ENCODE measurements around the gene XPO5. TPM values are rescaled to one million over a fixed set of nuclear protein-coding genes. Genes with fewer than 3 reads are reported as not detected.
"Not testable (repeated sequence)": the region's sequence is repeated elsewhere in the genome, so short reads cannot be mapped to it uniquely, and the experiment has no call there.

The XPO5 gene
- total and polyA plus RNA-seq, 5 donors from 2014 or later = 5.5 to 56.8 (median 9.0) TPM

GRCh38 chr6:43557620-43558019 is 18.2 kb downstream of the XPO5 start:
- peaks cover 59% of the 10 kb centered on the region for H3K36me3 Mint-ChIP-seq
- not testable (repeated sequence) for DNase-seq; H3K27ac Mint-ChIP-seq; H3K27me3 ChIP-seq (ENCODE audit: control insufficient read depth, insufficient read depth, low read length); H3K9me3 Mint-ChIP-seq; H3K4me3 Mint-ChIP-seq; H3K4me3 ChIP-seq (ENCODE audit: low read depth, low read length); H3K4me1 Mint-ChIP-seq; ATAC-seq (ENCODE audit: low read depth in 2 of 2); H3K4me1 ChIP-seq (ENCODE audit: control insufficient read depth, insufficient read depth, low read length, poor library complexity, severe bottlenecking); H3K9me3 ChIP-seq (ENCODE audit: control insufficient read depth in 2 of 2, low read length in 2 of 2); H3K27me3 Mint-ChIP-seq; H3K27ac ChIP-seq (ENCODE audit: insufficient read depth, low read length, poor library complexity, severe bottlenecking)
- H3K36me3 ChIP-seq (ENCODE audit: control insufficient read depth, insufficient read depth, low read length) = peaks cover 84% of the 10 kb centered on the region

- Histone ChIP-seq H3K27me3 (ENCODE audit: control insufficient read depth, insufficient read depth, low read length) (no peaks in the 10 kb centered on the region), H3K36me3 (ENCODE audit: control insufficient read depth, insufficient read depth, low read length) (peaks cover 89% of the 10 kb centered on the region), H3K27ac (ENCODE audit: insufficient read depth, low read length, poor library complexity, severe bottlenecking) (no peak overlapping the region), H3K4me3 (ENCODE audit: low read depth, low read length) (no peak overlapping the region), H3K9me3 (ENCODE audit: control insufficient read depth in 2 of 2, low read length in 2 of 2) (no peaks in the 10 kb centered on the region), H3K4me1 (ENCODE audit: control insufficient read depth, insufficient read depth, low read length, poor library complexity, severe bottlenecking) (no peaks in the 10 kb centered on the region)
- Mint-ChIP-seq H3K36me3 (peaks cover 40% of the 10 kb centered on the region), H3K27me3 (no peaks in the 10 kb centered on the region), H3K9me3 (no peaks in the 10 kb centered on the region), H3K27ac (no peak overlapping the region), H3K4me1 (peaks cover 0 to 14% (median 3%) of the 10 kb centered on the region in 4 donors), H3K4me3 (no peak overlapping the region)
- no peak for DNase-seq
- no peak for ATAC-seq (ENCODE audit: low read depth in 2 of 2)
These were observed 28.6 kb downstream of the XPO5 start for GRCh38 chr6:43547222-43547621.

GRCh38 chr6:43544461-43544860 is 31.4 kb downstream of the XPO5 start:
- H3K4me1 Mint-ChIP-seq = peaks cover 0 to 10% (median 4%) of the 10 kb centered on the region in 4 donors
- no peak overlapping the region for H3K27ac Mint-ChIP-seq
- Histone ChIP-seq H3K27ac (ENCODE audit: insufficient read depth, low read length, poor library complexity, severe bottlenecking) (no peak overlapping the region), H3K27me3 (ENCODE audit: control insufficient read depth, insufficient read depth, low read length) (no peaks in the 10 kb centered on the region), H3K9me3 (ENCODE audit: control insufficient read depth in 2 of 2, low read length in 2 of 2) (no peaks in the 10 kb centered on the region), H3K4me1 (ENCODE audit: control insufficient read depth, insufficient read depth, low read length, poor library complexity, severe bottlenecking) (no peaks in the 10 kb centered on the region), H3K36me3 (ENCODE audit: control insufficient read depth, insufficient read depth, low read length) (peaks cover 80% of the 10 kb centered on the region), H3K4me3 (ENCODE audit: low read depth, low read length) (no peak overlapping the region)
- ATAC-seq (ENCODE audit: low read depth in 2 of 2) (no peak), DNase-seq (no peak)
- H3K4me3 Mint-ChIP-seq = no peak overlapping the region
- no peaks in the 10 kb centered on the region for H3K27me3 Mint-ChIP-seq
- H3K36me3 Mint-ChIP-seq = peaks cover 45% of the 10 kb centered on the region
- H3K9me3 Mint-ChIP-seq = no peaks in the 10 kb centered on the region

GRCh38 chr6:43541774-43542471 is 33.9 kb downstream of the XPO5 start:
- Mint-ChIP-seq H3K4me3 (no peak overlapping the region), H3K4me1 (peaks cover 0 to 9% (median 3%) of the 10 kb centered on the region in 4 donors), H3K9me3 (no peaks in the 10 kb centered on the region), H3K36me3 (peaks cover 35% of the 10 kb centered on the region), H3K27me3 (no peaks in the 10 kb centered on the region), H3K27ac (no peak overlapping the region)
- Histone ChIP-seq H3K4me1 (ENCODE audit: control insufficient read depth, insufficient read depth, low read length, poor library complexity, severe bottlenecking) (no peaks in the 10 kb centered on the region), H3K9me3 (ENCODE audit: control insufficient read depth in 2 of 2, low read length in 2 of 2) (no peaks in the 10 kb centered on the region), H3K27me3 (ENCODE audit: control insufficient read depth, insufficient read depth, low read length) (no peaks in the 10 kb centered on the region), H3K27ac (ENCODE audit: insufficient read depth, low read length, poor library complexity, severe bottlenecking) (no peak overlapping the region), H3K4me3 (ENCODE audit: low read depth, low read length) (no peak overlapping the region), H3K36me3 (ENCODE audit: control insufficient read depth, insufficient read depth, low read length) (peaks cover 72% of the 10 kb centered on the region)
- DNase-seq (no peak), ATAC-seq (ENCODE audit: low read depth in 2 of 2) (no peak)

- Histone ChIP-seq H3K4me3 (ENCODE audit: low read depth, low read length) (no peak overlapping the region), H3K27me3 (ENCODE audit: control insufficient read depth, insufficient read depth, low read length) (no peaks in the 10 kb centered on the region), H3K4me1 (ENCODE audit: control insufficient read depth, insufficient read depth, low read length, poor library complexity, severe bottlenecking) (no peaks in the 10 kb centered on the region), H3K36me3 (ENCODE audit: control insufficient read depth, insufficient read depth, low read length) (peaks cover 59% of the 10 kb centered on the region), H3K9me3 (ENCODE audit: control insufficient read depth in 2 of 2, low read length in 2 of 2) (no peaks in the 10 kb centered on the region), H3K27ac (ENCODE audit: insufficient read depth, low read length, poor library complexity, severe bottlenecking) (no peak overlapping the region)
- DNase-seq (no peak), ATAC-seq (ENCODE audit: low read depth in 2 of 2) (no peak)
- Mint-ChIP-seq H3K4me1 (peaks cover 0 to 5% (median 2%) of the 10 kb centered on the region in 4 donors), H3K27me3 (no peaks in the 10 kb centered on the region), H3K9me3 (no peaks in the 10 kb centered on the region), H3K4me3 (no peak overlapping the region), H3K36me3 (peaks cover 24% of the 10 kb centered on the region), H3K27ac (no peak overlapping the region)
These were observed 35.3 kb downstream of the XPO5 start for GRCh38 chr6:43540507-43540906.

- H3K36me3 Mint-ChIP-seq = peaks cover 23% of the 10 kb centered on the region
- not testable (repeated sequence) for H3K27me3 ChIP-seq (ENCODE audit: control insufficient read depth, insufficient read depth, low read length); H3K4me1 ChIP-seq (ENCODE audit: control insufficient read depth, insufficient read depth, low read length, poor library complexity, severe bottlenecking); H3K9me3 ChIP-seq (ENCODE audit: control insufficient read depth in 2 of 2, low read length in 2 of 2); H3K27ac Mint-ChIP-seq; DNase-seq; ATAC-seq (ENCODE audit: low read depth in 2 of 2); H3K4me3 ChIP-seq (ENCODE audit: low read depth, low read length); H3K27ac ChIP-seq (ENCODE audit: insufficient read depth, low read length, poor library complexity, severe bottlenecking); H3K4me1 Mint-ChIP-seq; H3K4me3 Mint-ChIP-seq; H3K9me3 Mint-ChIP-seq; H3K27me3 Mint-ChIP-seq
- peaks cover 51% of the 10 kb centered on the region for H3K36me3 ChIP-seq (ENCODE audit: control insufficient read depth, insufficient read depth, low read length)
These were observed 36.4 kb downstream of the XPO5 start for GRCh38 chr6:43539409-43539808.

- not testable (repeated sequence) for H3K4me3 Mint-ChIP-seq; H3K4me3 ChIP-seq (ENCODE audit: low read depth, low read length); H3K9me3 ChIP-seq (ENCODE audit: control insufficient read depth in 2 of 2, low read length in 2 of 2); H3K27ac ChIP-seq (ENCODE audit: insufficient read depth, low read length, poor library complexity, severe bottlenecking); H3K4me1 Mint-ChIP-seq; ATAC-seq (ENCODE audit: low read depth in 2 of 2); H3K27ac Mint-ChIP-seq; H3K27me3 Mint-ChIP-seq; DNase-seq; H3K4me1 ChIP-seq (ENCODE audit: control insufficient read depth, insufficient read depth, low read length, poor library complexity, severe bottlenecking); H3K27me3 ChIP-seq (ENCODE audit: control insufficient read depth, insufficient read depth, low read length); H3K9me3 Mint-ChIP-seq
- H3K36me3 ChIP-seq (ENCODE audit: control insufficient read depth, insufficient read depth, low read length) = peaks cover 47% of the 10 kb centered on the region
- H3K36me3 Mint-ChIP-seq = peaks cover 24% of the 10 kb centered on the region
These were observed 36.9 kb downstream of the XPO5 start for GRCh38 chr6:43538986-43539385.

GRCh38 chr6:43532201-43532600 is 43.6 kb downstream of the XPO5 start:
- Mint-ChIP-seq H3K27ac (no peak overlapping the region), H3K4me1 (no peaks in the 10 kb centered on the region), H3K9me3 (peaks cover 0 to 2% (median 0%) of the 10 kb centered on the region in 7 donors), H3K27me3 (no peaks in the 10 kb centered on the region), H3K36me3 (peaks cover 40% of the 10 kb centered on the region), H3K4me3 (no peak overlapping the region)
- Histone ChIP-seq H3K4me1 (ENCODE audit: control insufficient read depth, insufficient read depth, low read length, poor library complexity, severe bottlenecking) (no peaks in the 10 kb centered on the region), H3K4me3 (ENCODE audit: low read depth, low read length) (no peak overlapping the region), H3K36me3 (ENCODE audit: control insufficient read depth, insufficient read depth, low read length) (peaks cover 57% of the 10 kb centered on the region), H3K27ac (ENCODE audit: insufficient read depth, low read length, poor library complexity, severe bottlenecking) (no peak overlapping the region), H3K9me3 (ENCODE audit: control insufficient read depth in 2 of 2, low read length in 2 of 2) (no peaks in the 10 kb centered on the region), H3K27me3 (ENCODE audit: control insufficient read depth, insufficient read depth, low read length) (no peaks in the 10 kb centered on the region)
- ATAC-seq (ENCODE audit: low read depth in 2 of 2) = no peak
- no peak for DNase-seq

All from CD4-positive, CD25-positive, alpha-beta regulatory T cell (primary cell).